ENCODE data around the gene SDCCAG8.

The SDCCAG8 gene

DNA sequence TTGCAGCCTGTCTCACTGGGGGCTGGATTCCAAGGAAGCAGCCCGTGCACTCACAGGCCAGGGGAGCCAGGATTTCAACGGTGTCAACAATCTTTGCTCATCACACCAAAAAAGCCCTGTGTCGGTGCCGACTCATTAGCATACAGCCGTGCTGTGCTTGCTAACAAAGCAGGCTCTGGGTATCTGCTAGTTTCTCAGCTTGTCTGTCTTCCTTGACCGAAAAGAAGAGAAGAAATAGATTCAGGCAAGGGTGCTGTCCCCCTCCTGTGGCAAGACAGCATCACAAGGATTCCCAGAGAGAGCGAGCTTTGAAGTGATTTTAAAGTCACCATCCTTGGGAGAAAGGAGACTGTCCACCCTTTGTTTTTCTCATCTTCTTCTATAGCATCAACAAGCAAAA is 214.7 kb downstream of the SDCCAG8 start:
- H3K36me3 ChIP-seq (replicated peaks), result no peaks in the 10 kb centered on the region
- DNase-seq, result no peak
- H3K4me3 ChIP-seq (ENCODE audit: low read depth, low read length), result no peak overlapping the region
- H3K27ac ChIP-seq, result no peak overlapping the region
- in situ Hi-C loops (cut with HindIII; ENCODE audit: low pct_ligation_motif_present, low sequenced_read_pairs), result no loop called here
- TF ChIP-seq, protein P1, sequence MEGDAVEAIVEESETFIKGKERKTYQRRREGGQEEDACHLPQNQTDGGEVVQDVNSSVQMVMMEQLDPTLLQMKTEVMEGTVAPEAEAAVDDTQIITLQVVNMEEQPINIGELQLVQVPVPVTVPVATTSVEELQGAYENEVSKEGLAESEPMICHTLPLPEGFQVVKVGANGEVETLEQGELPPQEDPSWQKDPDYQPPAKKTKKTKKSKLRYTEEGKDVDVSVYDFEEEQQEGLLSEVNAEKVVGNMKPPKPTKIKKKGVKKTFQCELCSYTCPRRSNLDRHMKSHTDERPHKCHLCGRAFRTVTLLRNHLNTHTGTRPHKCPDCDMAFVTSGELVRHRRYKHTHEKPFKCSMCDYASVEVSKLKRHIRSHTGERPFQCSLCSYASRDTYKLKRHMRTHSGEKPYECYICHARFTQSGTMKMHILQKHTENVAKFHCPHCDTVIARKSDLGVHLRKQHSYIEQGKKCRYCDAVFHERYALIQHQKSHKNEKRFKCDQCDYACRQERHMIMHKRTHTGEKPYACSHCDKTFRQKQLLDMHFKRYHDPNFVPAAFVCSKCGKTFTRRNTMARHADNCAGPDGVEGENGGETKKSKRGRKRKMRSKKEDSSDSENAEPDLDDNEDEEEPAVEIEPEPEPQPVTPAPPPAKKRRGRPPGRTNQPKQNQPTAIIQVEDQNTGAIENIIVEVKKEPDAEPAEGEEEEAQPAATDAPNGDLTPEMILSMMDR (IDR thresholded peaks at IDR 0.05; ENCODE audit: low read depth, low read length, missing control alignments), result peak; percentile 5
- H3K27me3 ChIP-seq (replicated peaks), result no peaks in the 10 kb centered on the region

DNA sequence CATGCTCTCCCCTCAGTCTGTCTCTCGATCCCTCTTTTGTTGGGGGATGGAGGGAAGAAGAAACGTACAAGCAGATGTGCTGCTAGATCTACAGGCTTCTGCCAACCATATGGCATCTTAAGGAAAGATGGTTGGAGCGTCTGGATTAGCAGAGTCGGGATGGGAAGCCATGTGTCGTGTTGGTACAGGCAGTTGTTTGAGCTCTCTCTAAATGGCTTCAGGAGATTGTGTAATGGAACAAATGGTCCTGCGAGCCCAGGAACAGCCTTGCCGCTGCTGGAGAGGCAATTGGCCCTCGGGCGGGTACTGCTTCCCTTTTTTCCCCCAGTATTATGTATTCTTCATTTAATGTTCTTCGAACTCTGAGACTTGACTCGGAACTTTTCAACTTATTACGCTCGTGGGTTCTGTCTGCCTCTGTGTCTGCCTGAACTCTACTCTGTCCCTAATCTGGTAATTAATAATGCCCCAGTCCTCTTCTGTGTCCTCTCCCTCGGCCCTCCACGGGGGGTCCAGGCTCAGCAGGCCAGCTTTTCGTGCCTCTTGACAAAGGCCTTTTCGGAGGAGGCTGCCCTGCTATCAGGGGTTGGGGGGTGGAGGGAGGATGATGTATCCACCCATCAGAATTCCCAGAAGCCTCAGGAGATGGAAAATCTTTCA is 215.3 kb downstream of the SDCCAG8 start:
- in situ Hi-C loops (cut with HindIII; ENCODE audit: low pct_ligation_motif_present, low sequenced_read_pairs), result no loop called here
- H3K27ac ChIP-seq, result no peak overlapping the region

DNA sequence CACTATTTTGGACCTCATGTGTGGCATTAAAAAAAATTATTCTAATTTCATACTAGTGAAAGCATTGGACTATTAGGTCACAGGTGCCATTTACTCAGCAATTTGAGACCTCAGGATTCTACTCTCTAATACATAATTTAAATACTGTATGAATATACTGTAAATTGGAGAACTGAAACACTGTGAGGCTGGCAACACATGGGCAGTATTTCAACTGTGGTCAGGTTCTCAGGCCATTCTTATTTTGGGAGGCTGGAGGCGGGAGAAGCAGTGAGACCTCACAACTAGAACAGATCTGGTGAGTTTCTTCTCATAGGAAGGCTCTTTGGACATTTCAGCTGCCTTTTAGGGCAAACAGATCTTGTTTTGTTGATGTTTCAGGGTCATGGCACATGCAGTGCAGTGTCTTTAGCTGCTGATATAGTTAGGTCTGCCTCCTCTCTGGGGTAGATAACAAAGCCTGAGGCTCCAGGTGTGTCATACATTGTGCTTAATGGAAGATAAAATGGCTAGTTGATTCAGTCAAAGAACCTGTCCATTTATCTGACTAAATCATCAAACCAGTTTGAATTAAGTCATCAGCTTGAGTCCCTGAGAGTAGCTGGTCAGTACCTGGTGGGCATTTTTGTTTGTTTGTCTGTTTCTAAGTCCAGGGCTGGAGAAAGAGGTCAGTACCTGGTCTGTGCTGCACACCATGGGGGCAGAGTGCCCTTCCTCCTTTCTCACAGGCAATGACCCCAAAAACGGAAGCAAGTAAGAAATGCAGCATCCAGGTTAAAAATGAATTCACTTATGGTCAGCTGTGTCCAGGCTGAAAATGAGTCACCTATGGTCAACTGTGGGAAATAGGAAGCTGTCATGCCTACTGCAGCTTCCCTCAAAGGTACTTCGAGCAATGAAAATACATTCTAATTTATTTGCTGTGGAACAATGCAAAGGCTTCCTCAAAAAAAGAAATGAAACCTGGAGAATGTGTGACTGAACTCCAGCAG is 216.2 kb downstream of the SDCCAG8 start:
- Histone ChIP-seq H3K4me3 (ENCODE audit: low read depth, low read length) (no peak overlapping the region), H3K27ac (no peak overlapping the region), H3K27me3 (replicated peaks) (no peaks in the 10 kb centered on the region), H3K36me3 (replicated peaks) (no peaks in the 10 kb centered on the region)
- TF ChIP-seq, protein P1 (IDR thresholded peaks at IDR 0.05; ENCODE audit: low read depth, low read length, missing control alignments), result no peak
- DNase-seq, result no peak
- in situ Hi-C loops (cut with HindIII; ENCODE audit: low pct_ligation_motif_present, low sequenced_read_pairs), result no loop called here

More for the DNA sequence above, 215.3 kb downstream of the SDCCAG8 start:
- no peak for DNase-seq
- TF ChIP-seq, protein P1 (IDR thresholded peaks at IDR 0.05; ENCODE audit: low read depth, low read length, missing control alignments), result no peak
- Histone ChIP-seq H3K27me3 (replicated peaks) (no peaks in the 10 kb centered on the region), H3K4me3 (ENCODE audit: low read depth, low read length) (no peak overlapping the region), H3K36me3 (replicated peaks) (no peaks in the 10 kb centered on the region)

DNA sequence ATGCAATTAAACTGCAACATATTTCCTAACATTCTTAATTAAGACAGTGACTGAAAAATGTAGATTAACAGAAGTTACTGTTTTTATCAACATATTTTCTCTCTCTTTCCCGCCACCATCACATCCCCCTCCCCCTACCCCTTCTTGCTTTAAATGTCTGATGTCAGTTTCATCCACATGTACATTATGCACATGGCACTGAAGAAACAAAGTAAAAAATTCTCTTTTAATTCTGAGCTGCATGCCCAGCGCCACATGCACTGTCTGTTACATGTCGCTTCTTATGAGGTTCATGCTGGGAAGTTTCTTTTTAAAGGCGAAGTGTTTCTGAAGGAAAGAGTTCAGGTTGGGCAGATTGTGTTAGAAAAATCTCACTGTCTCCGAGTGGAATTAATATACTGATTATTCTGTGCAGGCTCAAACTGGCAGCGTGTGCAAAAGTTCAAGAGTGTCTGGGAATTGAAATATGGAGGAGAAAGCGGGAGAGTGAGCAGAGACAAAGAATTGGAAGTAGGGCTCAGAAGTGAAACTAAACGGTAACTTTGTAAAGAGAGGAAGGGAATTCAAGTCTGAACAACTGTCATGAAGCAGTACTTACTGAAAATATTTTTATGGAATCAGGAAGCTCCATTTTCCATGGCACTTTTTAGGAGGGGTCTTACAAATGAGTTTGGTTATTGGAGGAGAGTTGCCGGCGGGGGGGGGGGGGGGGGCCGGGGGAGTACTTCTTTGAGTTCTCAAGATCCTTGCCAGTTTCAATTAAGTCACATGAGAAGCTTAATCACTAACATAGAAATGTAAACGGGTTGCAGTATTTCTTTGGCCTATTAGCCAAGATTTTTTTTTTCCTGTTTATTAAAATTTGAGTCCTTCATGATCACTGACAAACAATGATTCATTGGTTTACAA is 217.6 kb downstream of the SDCCAG8 start:
- no peak overlapping the region for H3K27ac ChIP-seq
- peak; percentile 16 for DNase-seq
- no peaks in the 10 kb centered on the region for H3K27me3 ChIP-seq (replicated peaks)
- in situ Hi-C loops (cut with HindIII; ENCODE audit: low pct_ligation_motif_present, low sequenced_read_pairs), result no loop called here
- H3K36me3 ChIP-seq (replicated peaks), result no peaks in the 10 kb centered on the region
- peak overlapping the region; percentile 36 for H3K4me3 ChIP-seq (ENCODE audit: low read depth, low read length)
- TF ChIP-seq, protein P1 (IDR thresholded peaks at IDR 0.05; ENCODE audit: low read depth, low read length, missing control alignments), result no peak

DNA sequence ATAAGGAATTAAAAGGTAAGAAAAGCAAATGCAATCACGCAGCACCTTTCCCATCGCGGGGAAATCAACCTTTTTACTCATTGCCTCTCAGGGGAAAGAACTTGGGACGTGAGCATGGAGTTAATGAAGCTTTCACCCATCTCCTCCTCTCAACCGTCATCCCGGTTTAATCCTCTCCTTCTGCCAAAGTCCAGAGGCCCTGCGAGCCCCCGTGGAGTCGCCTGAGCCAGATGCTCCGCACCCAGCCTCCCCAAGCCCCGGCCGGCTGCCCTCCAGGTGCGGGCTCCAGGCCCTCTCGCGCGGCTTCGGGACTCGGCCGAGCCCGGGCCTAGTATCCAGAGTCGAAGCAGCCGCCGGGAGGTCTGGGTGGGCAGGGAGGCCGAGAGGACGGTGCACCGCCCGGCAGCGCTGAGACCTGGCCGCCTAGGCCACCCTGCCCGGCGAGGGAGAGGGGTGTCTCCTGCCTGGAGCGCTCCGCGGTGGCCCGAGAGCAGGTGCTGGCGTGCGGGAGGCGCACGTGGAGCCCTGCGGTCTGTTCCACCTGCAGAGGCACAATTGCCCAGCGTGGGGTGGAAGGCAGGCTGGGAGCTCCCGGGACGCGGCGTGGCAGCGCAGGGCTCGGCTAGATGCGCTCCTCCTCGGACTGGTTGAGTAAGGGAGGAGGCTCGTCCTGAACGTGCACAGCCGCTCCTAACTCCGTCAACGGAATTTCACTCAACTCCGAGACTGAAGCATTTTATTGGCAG is 218.5 kb downstream of the SDCCAG8 start:
- no peaks in the 10 kb centered on the region for H3K27me3 ChIP-seq (replicated peaks)
- H3K4me3 ChIP-seq (ENCODE audit: low read depth, low read length), result no peak overlapping the region
- H3K36me3 ChIP-seq (replicated peaks), result no peaks in the 10 kb centered on the region

More for the DNA sequence above, 218.5 kb downstream of the SDCCAG8 start:
- in situ Hi-C loops (cut with HindIII; ENCODE audit: low pct_ligation_motif_present, low sequenced_read_pairs), result no loop called here
- H3K27ac ChIP-seq, result no peak overlapping the region
- no peak for DNase-seq
- TF ChIP-seq, protein P1 (IDR thresholded peaks at IDR 0.05; ENCODE audit: low read depth, low read length, missing control alignments), result no peak
